ENCODE results near the gene VWA5A.

Gene VWA5A

GRCh38 chr11:124090996-124091395 lies 24.3 kb upstream of the VWA5A start:
- no peak overlapping the region for H3K4me2 ChIP-seq (ENCODE audit: low read length)
- no peak for TF ChIP-seq CTCF (IDR thresholded peaks at IDR 0.05; ENCODE audit: low read length)
- no peak for TF ChIP-seq EZH2 (IDR thresholded peaks at IDR 0.05; ENCODE audit: borderline replicate concordance, low read length)
- H3K9me3 ChIP-seq (ENCODE audit: low read length), result no peaks in the 10 kb centered on the region
- no peak overlapping the region for H3K27ac ChIP-seq (ENCODE audit: low read depth, low read length, poor library complexity, severe bottlenecking)
- no peak overlapping the region for H3K4me3 ChIP-seq (ENCODE audit: low read depth, low read length, poor library complexity, severe bottlenecking)
- H3K9ac ChIP-seq (ENCODE audit: low read length), result no peak overlapping the region
- H3K27me3 ChIP-seq (ENCODE audit: insufficient read depth, low read length), result no peaks in the 10 kb centered on the region
- H3K79me2 ChIP-seq (ENCODE audit: insufficient read depth, low read length), result no peaks in the 10 kb centered on the region
- H3K9me2 ChIP-seq (ENCODE audit: low read depth, low read length), result no peaks in the 10 kb centered on the region
- H2AFZ ChIP-seq (ENCODE audit: low read length), result no peak overlapping the region
- no peaks in the 10 kb centered on the region for H4K20me1 ChIP-seq (ENCODE audit: insufficient read depth, low read length)
- H3F3A ChIP-seq (ENCODE audit: insufficient read depth, low read length), result no peaks in the 10 kb centered on the region
- H3K4me1 ChIP-seq (ENCODE audit: insufficient read depth, low read length, severe bottlenecking), result no peaks in the 10 kb centered on the region
- H3K36me3 ChIP-seq (ENCODE audit: insufficient read depth, low read length), result no peaks in the 10 kb centered on the region

GRCh38 chr11:124093330-124093729 lies 21.9 kb upstream of the VWA5A start:
- H4K20me1 ChIP-seq (ENCODE audit: insufficient read depth, low read length), result no peaks in the 10 kb centered on the region
- TF ChIP-seq CTCF (IDR thresholded peaks at IDR 0.05; ENCODE audit: low read length), result no peak
- no peak for TF ChIP-seq EZH2 (IDR thresholded peaks at IDR 0.05; ENCODE audit: borderline replicate concordance, low read length)
- H3K27me3 ChIP-seq (ENCODE audit: insufficient read depth, low read length), result no peaks in the 10 kb centered on the region
- H3K9ac ChIP-seq (ENCODE audit: low read length), result no peak overlapping the region
- H3K9me3 ChIP-seq (ENCODE audit: low read length), result no peaks in the 10 kb centered on the region
- no peaks in the 10 kb centered on the region for H3K9me2 ChIP-seq (ENCODE audit: low read depth, low read length)
- no peak overlapping the region for H3K27ac ChIP-seq (ENCODE audit: low read depth, low read length, poor library complexity, severe bottlenecking)
- H3K36me3 ChIP-seq (ENCODE audit: insufficient read depth, low read length), result no peaks in the 10 kb centered on the region
- H3K79me2 ChIP-seq (ENCODE audit: insufficient read depth, low read length), result no peaks in the 10 kb centered on the region
- no peak overlapping the region for H3K4me2 ChIP-seq (ENCODE audit: low read length)
- H3K4me3 ChIP-seq (ENCODE audit: low read depth, low read length, poor library complexity, severe bottlenecking), result no peak overlapping the region
- H3F3A ChIP-seq (ENCODE audit: insufficient read depth, low read length), result no peaks in the 10 kb centered on the region
- no peak overlapping the region for H2AFZ ChIP-seq (ENCODE audit: low read length)
- no peaks in the 10 kb centered on the region for H3K4me1 ChIP-seq (ENCODE audit: insufficient read depth, low read length, severe bottlenecking)

GRCh38 chr11:124094731-124095130 lies 20.5 kb upstream of the VWA5A start:
- no peak overlapping the region for H3K4me2 ChIP-seq (ENCODE audit: low read length)
- H3K9me2 ChIP-seq (ENCODE audit: low read depth, low read length), result no peaks in the 10 kb centered on the region
- H3K27me3 ChIP-seq (ENCODE audit: insufficient read depth, low read length), result no peaks in the 10 kb centered on the region
- H3K9ac ChIP-seq (ENCODE audit: low read length), result no peak overlapping the region
- H2AFZ ChIP-seq (ENCODE audit: low read length), result no peak overlapping the region
- TF ChIP-seq EZH2 (IDR thresholded peaks at IDR 0.05; ENCODE audit: borderline replicate concordance, low read length), result no peak
- TF ChIP-seq CTCF (IDR thresholded peaks at IDR 0.05; ENCODE audit: low read length), result no peak
- H4K20me1 ChIP-seq (ENCODE audit: insufficient read depth, low read length), result no peaks in the 10 kb centered on the region
- no peak overlapping the region for H3K4me3 ChIP-seq (ENCODE audit: low read depth, low read length, poor library complexity, severe bottlenecking)
- H3K36me3 ChIP-seq (ENCODE audit: insufficient read depth, low read length), result no peaks in the 10 kb centered on the region
- no peak overlapping the region for H3K27ac ChIP-seq (ENCODE audit: low read depth, low read length, poor library complexity, severe bottlenecking)
- no peaks in the 10 kb centered on the region for H3K79me2 ChIP-seq (ENCODE audit: insufficient read depth, low read length)
- H3K9me3 ChIP-seq (ENCODE audit: low read length), result no peaks in the 10 kb centered on the region
- no peaks in the 10 kb centered on the region for H3K4me1 ChIP-seq (ENCODE audit: insufficient read depth, low read length, severe bottlenecking)
- no peaks in the 10 kb centered on the region for H3F3A ChIP-seq (ENCODE audit: insufficient read depth, low read length)
